HG03175 (cell line): ENCODE results near the gene DIP2B.
"Not testable (repeated sequence)": the region's sequence is repeated elsewhere in the genome, so short reads cannot be mapped to it uniquely, and the experiment has no call there.

Experiments
- ATAC-seq: cut with Tn5 transposase; IDR thresholded peaks from one replicate; pipeline ENCODE4 v1.9.1; 2021; ENCODE audit warnings: mild to moderate bottlenecking, moderate library complexity; ENCODE audit not compliant: unreplicated experiment

Gene DIP2B

GRCh38 chr12:50753232-50753769, 248.5 kb downstream of the DIP2B start:
- ATAC-seq, result no peak

GRCh38 chr12:50763639-50764285, 259.0 kb downstream of the DIP2B start, which contains the start of gene ATF1:
Gene ATF1 (plus strand): TSS chr12:50764101. CDS start chr12:50780146, 16,045 bp downstream.
- ATAC-seq, result peak; percentile 81

DNA sequence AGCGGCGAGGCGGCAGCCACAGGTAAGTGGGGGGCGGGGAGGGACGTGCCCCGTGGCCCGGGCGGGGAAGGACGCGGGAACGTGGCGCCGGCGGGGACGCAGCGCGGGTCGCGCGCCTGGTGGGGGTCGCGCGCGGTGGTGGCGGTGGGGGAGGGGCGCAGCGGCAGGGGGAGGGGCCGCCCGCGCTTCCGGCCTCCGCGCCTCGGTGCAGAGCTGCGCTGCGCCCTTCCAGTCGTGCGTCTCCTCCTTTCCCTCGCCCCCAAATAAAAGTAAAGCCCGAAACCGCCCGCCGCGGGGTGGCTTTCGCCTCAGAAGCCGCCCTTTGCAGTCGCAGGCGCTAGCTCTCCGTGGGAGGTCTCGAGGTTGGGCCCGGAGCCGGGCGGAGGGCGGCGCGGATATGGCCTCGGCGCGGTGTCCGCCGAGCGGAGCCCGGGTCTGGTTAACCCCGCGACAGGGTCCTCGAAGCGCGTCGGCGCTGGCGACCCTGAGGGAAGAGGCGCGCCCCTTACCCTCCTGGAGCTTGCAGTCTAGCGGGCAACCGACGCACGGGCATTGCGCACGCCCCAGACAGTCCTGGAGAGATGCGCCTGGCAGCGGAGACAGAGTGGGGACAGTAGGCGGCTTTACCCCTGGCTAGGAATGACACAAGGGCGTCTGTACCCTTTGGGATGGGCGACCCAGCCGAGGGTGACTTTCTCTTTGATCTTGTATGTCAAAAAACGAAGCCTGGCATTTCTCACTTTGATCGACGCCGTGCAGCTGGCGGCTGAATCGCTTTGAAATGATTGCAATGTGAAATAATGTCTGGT, 259.7 kb downstream of the DIP2B start:
- peak; percentile 34 for ATAC-seq

- ATAC-seq, result peak; percentile 35
Observed at GRCh38 chr12:50765095-50765911, 260.5 kb downstream of the DIP2B start.

- ATAC-seq, result no peak
Observed at GRCh38 chr12:50768391-50768790, 263.6 kb downstream of the DIP2B start.

- not testable (repeated sequence) for ATAC-seq
Observed at GRCh38 chr12:50768813-50769212, 264.0 kb downstream of the DIP2B start.

DNA sequence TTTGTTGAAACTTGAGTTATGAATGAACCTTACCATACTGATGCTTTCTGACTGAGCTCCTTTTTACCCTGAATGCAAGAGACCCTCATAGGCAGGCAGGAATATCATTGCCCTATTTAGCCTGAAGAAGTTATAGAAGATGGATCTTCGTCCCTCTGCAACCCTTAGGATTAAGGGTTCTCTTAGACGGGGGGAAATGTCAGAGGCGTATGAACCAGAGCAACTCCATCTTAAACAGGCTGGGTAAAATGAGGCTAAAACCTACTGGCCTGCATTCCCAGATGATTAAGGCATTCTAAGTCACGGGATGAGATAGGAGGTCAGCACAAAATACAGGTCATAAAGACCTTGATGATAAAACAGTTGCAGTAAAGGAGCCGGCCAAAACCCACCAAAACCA, 266.6 kb downstream of the DIP2B start:
- no peak for ATAC-seq

DNA sequence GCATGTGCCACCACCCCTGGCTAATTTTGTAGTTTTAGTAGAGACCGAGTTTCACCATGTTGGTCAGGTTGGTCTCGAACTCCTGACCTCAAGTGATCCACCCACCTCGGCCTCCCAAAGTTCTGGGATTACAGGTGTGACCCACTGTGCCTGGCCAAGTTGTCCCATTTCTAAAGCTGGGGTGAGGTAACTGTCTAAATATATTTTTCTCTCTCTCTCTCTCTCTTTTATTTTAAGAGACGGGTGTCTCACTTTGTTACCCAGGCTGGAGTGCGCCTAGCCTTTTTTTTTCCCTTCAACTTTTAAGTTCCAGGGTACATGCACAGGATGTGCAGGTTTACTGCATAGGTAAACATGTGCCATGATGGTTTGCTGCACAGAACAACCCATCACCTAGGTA, 267.7 kb downstream of the DIP2B start:
- no peak for ATAC-seq

GRCh38 chr12:50772877-50773276, 268.1 kb downstream of the DIP2B start:
- no peak for ATAC-seq

DNA sequence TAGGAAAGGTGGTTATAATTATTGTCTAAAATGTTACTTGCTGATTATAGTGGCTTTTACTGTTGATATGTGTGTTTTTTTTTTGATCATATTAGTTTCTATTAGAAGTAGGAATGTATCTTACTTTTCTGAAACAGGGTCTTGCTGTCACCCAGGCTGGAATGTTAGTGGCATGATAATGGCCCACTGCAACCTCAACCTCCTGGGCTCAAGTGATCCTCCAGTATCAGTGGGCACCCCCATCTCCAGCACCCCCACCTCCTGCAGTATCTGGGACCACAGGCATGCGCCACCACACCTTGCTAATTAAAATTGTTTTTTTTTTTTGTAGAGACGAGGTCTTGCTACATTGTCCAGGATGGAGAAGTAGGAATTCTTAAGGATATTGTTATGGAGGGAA, 270.5 kb downstream of the DIP2B start:
- ATAC-seq, result no peak

- ATAC-seq, result no peak
Observed at GRCh38 chr12:50776749-50777728, 272.3 kb downstream of the DIP2B start.

DNA sequence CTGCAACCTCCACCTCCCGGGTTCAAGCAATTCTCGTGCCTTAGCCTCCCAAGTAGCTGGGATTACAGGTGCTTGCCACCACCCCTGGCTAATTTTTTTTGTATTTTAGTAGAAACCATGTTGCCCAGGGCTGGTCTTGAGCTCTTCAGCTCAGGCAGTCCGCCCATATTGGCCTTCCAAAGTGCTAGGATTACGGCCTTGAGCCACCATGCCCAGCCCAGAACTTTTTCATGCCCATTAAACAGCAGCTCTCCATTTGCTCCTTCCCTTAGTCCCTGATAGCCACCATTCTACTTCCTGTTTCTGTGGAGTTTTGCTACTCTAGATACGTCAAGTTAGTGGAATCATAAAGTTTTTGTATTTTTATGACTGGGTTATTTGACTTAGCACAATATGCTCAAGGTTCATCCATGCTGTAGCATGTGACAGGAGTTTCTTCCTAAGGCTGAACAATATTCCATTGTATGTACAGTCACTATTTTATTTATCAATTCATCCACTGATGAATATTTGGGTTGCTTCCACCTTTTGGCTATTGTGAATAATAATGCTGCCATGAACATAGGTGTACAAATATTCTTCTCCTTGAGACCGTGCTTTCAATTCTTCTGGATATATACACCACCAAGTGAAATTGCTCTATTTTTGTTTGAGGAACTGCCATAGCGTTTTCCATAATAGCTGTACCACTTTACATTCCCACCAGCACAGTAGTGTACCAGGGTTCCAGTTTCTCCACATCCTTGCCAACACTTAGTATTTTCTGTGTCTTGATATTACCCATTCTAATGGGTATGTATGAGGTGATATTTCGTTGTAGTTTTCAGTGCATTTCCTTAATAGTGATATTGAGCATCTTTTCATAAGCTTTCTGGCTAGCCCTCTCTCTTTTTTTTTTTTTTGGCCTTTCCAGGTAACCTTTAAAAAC, 274.1 kb downstream of the DIP2B start:
- no peak for ATAC-seq

GRCh38 chr12:50780013-50780412, 275.2 kb downstream of the DIP2B start:
- no peak for ATAC-seq

- ATAC-seq, result no peak
Observed at GRCh38 chr12:50784501-50784900, 279.7 kb downstream of the DIP2B start.

- no peak for ATAC-seq
Observed at GRCh38 chr12:50785406-50786001, 280.7 kb downstream of the DIP2B start.

DNA sequence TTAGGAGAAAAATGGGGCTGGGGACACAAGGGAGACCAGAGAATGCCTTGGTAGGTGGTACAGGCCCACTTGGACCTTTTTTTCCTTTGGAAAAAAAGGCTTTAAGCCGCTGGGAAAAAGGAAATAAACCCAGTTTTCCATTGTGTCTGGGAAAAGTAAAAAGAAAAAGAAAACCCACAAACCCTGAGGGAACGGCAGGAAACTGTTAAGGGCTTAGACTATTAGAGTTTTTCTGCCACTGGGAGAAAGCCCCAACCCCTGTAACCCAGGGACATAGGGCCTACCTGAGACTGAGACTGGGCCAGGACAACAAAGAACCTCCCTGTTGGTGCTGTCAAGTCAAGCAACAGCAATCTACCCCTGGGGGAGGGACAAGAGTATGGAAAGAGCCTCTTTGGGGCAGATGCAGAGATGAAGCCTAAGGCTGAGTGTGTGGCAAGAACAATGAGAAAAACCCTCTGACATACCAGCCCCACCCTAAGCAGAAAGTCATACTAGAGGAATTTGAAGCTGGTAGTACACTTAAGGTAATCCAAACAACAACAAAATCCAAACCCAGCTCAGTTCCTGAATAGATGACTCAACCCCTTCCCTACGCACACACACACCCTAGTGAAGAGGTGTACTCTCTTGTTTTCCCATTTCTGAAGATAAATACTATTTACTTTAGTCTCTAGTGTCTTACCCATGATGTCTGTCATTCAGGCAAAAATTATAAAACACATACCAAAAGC, 281.9 kb downstream of the DIP2B start:
- ATAC-seq, result no peak

GRCh38 chr12:50787618-50788017, 282.8 kb downstream of the DIP2B start:
- no peak for ATAC-seq

GRCh38 chr12:50788561-50788960, 283.8 kb downstream of the DIP2B start:
- ATAC-seq, result no peak
